Mesothelial cell of epicardium (in vitro differentiated cells): ENCODE results near the gene TES. TPM values are rescaled to one million over a fixed set of nuclear protein-coding genes. Genes with fewer than 3 reads are reported as not detected.

ENCODE experiments used
- DNase-seq, 2 experiments: peaks; one replicate each; pipeline ENCODE4 v3.0.0; 2021; ENCODE audit warnings: low spot score in 2 of 2; ENCODE audit not compliant: unreplicated experiment in 2 of 2
- H3K27ac Mint-ChIP-seq: 2 replicates; pipeline ENCODE4 v1.8.0; 2021; ENCODE audit warnings: mixed read lengths
- H3K27me3 Mint-ChIP-seq: 2 replicates; pipeline ENCODE4 v1.8.0; 2021; ENCODE audit warnings: low read depth, mixed read lengths
- H3K36me3 Mint-ChIP-seq: 2 replicates; pipeline ENCODE4 v1.8.0; 2021; ENCODE audit warnings: mixed read lengths
- H3K4me1 Mint-ChIP-seq: 2 replicates; pipeline ENCODE4 v1.8.0; 2021; ENCODE audit warnings: mixed read lengths
- H3K4me3 Mint-ChIP-seq: 2 replicates; pipeline ENCODE4 v1.8.0; 2021; ENCODE audit warnings: mild to moderate bottlenecking, moderate library complexity, mixed read lengths
- H3K9me3 Mint-ChIP-seq: 2 replicates; pipeline ENCODE4 v1.8.0; 2021; ENCODE audit warnings: mixed read lengths
- CTCF ChIP-seq: fragments of 200-600 bp; sonication (generic); IDR thresholded peaks from one replicate; pipeline ENCODE4 v1.5.0; 2021; ENCODE audit warnings: antibody characterized with exemption; ENCODE audit not compliant: unreplicated experiment
- total RNA-seq: library from RNA; stranded (reverse); gene quantifications from 3 replicates; pipeline ENCODE4 v1.2.1, GENCODE V29; 2021

Gene TES
- 131 to 146 TPM (median 137 TPM) in 3 replicates for total RNA-seq

- H3K27me3 Mint-ChIP-seq, result no peaks in the 10 kb centered on the region
- H3K4me1 Mint-ChIP-seq, result peaks cover 38% of the 10 kb centered on the region
- H3K27ac Mint-ChIP-seq, result peak within 1 kb of the TSS; percentile 99
- DNase-seq, result peak; percentile 57 to 81
- no peaks in the 10 kb centered on the region for H3K9me3 Mint-ChIP-seq
- H3K4me3 Mint-ChIP-seq, result peak within 1 kb of the TSS; percentile 94
- H3K36me3 Mint-ChIP-seq, result no peaks in the 10 kb centered on the region
- TF ChIP-seq CTCF, result no peak
Measured at GRCh38 chr7:116210345-116211005, at the start of gene TES. Gene TES, plus strand, starts transcription at chr7:116210539. Its CDS starts 169 bp downstream, at chr7:116210708.

GRCh38 chr7:116161728-116162127 lies 48.6 kb upstream of the TES start:
- Mint-ChIP-seq H3K4me3 (no peak overlapping the region), H3K36me3 (no peaks in the 10 kb centered on the region), H3K27ac (peak overlapping the region; percentile 66), H3K27me3 (no peaks in the 10 kb centered on the region), H3K9me3 (peaks cover 2% of the 10 kb centered on the region), H3K4me1 (peaks cover 25% of the 10 kb centered on the region)
- DNase-seq, result no peak
- TF ChIP-seq CTCF, result no peak

GRCh38 chr7:116162254-116162653 lies 48.1 kb upstream of the TES start:
- no peak for TF ChIP-seq CTCF
- H3K4me3 Mint-ChIP-seq, result no peak overlapping the region
- peaks cover 25% of the 10 kb centered on the region for H3K4me1 Mint-ChIP-seq
- peaks cover 3% of the 10 kb centered on the region for H3K9me3 Mint-ChIP-seq
- no peaks in the 10 kb centered on the region for H3K36me3 Mint-ChIP-seq
- DNase-seq, result no peak
- H3K27me3 Mint-ChIP-seq, result no peaks in the 10 kb centered on the region
- peak overlapping the region; percentile 66 for H3K27ac Mint-ChIP-seq

GRCh38 chr7:116162992-116163391 lies 47.3 kb upstream of the TES start:
- peaks cover 3% of the 10 kb centered on the region for H3K9me3 Mint-ChIP-seq
- H3K4me3 Mint-ChIP-seq, result no peak overlapping the region
- no peak overlapping the region for H3K27ac Mint-ChIP-seq
- no peak for DNase-seq
- peaks cover 25% of the 10 kb centered on the region for H3K4me1 Mint-ChIP-seq
- no peak for TF ChIP-seq CTCF
- no peaks in the 10 kb centered on the region for H3K27me3 Mint-ChIP-seq
- H3K36me3 Mint-ChIP-seq, result no peaks in the 10 kb centered on the region

- Mint-ChIP-seq H3K4me1 (peaks cover 29% of the 10 kb centered on the region), H3K36me3 (no peaks in the 10 kb centered on the region), H3K9me3 (peaks cover 3% of the 10 kb centered on the region), H3K27me3 (no peaks in the 10 kb centered on the region), H3K4me3 (no peak overlapping the region), H3K27ac (no peak overlapping the region)
- TF ChIP-seq CTCF, result no peak
- no peak for DNase-seq
Measured at GRCh38 chr7:116164552-116165306, 45.6 kb upstream of the TES start.
